ENCODE data around the gene TMEM126A. TPM values are rescaled to one million over a fixed set of nuclear protein-coding genes. Genes with fewer than 3 reads are reported as not detected.

The TMEM126A gene
- total and polyA plus RNA-seq, 2 experiments from 2014 or later: 24.7 to 71.1 TPM

- H3K4me3 ChIP-seq: no peak overlapping the region
- ATAC-seq (no peak), DNase-seq (ENCODE audit: low spot score) (peak; percentile 11)
- H3K27me3 ChIP-seq (ENCODE audit: insufficient read depth): no peaks in the 10 kb centered on the region
- Mint-ChIP-seq H3K27me3 (ENCODE audit: insufficient read depth, low read depth, poor library complexity) (no peaks in the 10 kb centered on the region), H3K36me3 (ENCODE audit: low read depth) (no peaks in the 10 kb centered on the region; the same call in 2 of the 3 replicates), H3K4me3 (no peak overlapping the region), H3K4me1 (peaks cover 8% of the 10 kb centered on the region; the same call in 2 of the 3 replicates), H3K27ac (peak overlapping the region; percentile 20), H3K9me3 (no peaks in the 10 kb centered on the region)
- H2AFZ ChIP-seq: peak overlapping the region; percentile 2; the same call in 1 of the 2 replicates
- no peak overlapping the region for H3K27ac ChIP-seq (ENCODE audit: low read depth)
- H3F3A ChIP-seq (replicated peaks; ENCODE audit: low read depth): no peaks in the 10 kb centered on the region
- H3K9me2 ChIP-seq (ENCODE audit: insufficient read depth): no peaks in the 10 kb centered on the region
- TF ChIP-seq, protein P1, sequence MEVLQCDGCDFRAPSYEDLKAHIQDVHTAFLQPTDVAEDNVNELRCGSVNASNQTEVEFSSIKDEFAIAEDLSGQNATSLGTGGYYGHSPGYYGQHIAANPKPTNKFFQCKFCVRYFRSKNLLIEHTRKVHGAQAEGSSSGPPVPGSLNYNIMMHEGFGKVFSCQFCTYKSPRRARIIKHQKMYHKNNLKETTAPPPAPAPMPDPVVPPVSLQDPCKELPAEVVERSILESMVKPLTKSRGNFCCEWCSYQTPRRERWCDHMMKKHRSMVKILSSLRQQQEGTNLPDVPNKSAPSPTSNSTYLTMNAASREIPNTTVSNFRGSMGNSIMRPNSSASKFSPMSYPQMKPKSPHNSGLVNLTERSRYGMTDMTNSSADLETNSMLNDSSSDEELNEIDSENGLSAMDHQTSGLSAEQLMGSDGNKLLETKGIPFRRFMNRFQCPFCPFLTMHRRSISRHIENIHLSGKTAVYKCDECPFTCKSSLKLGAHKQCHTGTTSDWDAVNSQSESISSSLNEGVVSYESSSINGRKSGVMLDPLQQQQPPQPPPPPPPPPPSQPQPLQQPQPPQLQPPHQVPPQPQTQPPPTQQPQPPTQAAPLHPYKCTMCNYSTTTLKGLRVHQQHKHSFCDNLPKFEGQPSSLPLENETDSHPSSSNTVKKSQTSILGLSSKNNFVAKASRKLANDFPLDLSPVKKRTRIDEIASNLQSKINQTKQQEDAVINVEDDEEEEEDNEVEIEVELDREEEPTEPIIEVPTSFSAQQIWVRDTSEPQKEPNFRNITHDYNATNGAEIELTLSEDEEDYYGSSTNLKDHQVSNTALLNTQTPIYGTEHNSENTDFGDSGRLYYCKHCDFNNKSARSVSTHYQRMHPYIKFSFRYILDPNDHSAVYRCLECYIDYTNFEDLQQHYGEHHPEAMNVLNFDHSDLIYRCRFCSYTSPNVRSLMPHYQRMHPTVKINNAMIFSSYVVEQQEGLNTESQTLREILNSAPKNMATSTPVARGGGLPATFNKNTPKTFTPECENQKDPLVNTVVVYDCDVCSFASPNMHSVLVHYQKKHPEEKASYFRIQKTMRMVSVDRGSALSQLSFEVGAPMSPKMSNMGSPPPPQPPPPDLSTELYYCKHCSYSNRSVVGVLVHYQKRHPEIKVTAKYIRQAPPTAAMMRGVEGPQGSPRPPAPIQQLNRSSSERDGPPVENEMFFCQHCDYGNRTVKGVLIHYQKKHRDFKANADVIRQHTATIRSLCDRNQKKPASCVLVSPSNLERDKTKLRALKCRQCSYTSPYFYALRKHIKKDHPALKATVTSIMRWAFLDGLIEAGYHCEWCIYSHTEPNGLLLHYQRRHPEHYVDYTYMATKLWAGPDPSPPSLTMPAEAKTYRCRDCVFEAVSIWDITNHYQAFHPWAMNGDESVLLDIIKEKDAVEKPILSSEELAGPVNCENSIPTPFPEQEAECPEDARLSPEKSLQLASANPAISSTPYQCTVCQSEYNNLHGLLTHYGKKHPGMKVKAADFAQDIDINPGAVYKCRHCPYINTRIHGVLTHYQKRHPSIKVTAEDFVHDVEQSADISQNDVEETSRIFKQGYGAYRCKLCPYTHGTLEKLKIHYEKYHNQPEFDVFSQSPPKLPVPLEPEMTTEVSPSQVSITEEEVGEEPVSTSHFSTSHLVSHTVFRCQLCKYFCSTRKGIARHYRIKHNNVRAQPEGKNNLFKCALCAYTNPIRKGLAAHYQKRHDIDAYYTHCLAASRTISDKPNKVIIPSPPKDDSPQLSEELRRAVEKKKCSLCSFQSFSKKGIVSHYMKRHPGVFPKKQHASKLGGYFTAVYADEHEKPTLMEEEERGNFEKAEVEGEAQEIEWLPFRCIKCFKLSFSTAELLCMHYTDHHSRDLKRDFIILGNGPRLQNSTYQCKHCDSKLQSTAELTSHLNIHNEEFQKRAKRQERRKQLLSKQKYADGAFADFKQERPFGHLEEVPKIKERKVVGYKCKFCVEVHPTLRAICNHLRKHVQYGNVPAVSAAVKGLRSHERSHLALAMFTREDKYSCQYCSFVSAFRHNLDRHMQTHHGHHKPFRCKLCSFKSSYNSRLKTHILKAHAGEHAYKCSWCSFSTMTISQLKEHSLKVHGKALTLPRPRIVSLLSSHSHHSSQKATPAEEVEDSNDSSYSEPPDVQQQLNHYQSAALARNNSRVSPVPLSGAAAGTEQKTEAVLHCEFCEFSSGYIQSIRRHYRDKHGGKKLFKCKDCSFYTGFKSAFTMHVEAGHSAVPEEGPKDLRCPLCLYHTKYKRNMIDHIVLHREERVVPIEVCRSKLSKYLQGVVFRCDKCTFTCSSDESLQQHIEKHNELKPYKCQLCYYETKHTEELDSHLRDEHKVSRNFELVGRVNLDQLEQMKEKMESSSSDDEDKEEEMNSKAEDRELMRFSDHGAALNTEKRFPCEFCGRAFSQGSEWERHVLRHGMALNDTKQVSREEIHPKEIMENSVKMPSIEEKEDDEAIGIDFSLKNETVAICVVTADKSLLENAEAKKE (CRISPR knock-in tag; IDR thresholded peaks at IDR 0.05): no peak
- TF ChIP-seq ZNF114 (CRISPR knock-in tag; IDR thresholded peaks at IDR 0.05): no peak
- TF ChIP-seq REST (IDR thresholded peaks at IDR 0.05; ENCODE audit: unreplicated experiment): no peak
- TF ChIP-seq JUNB (IDR thresholded peaks at IDR 0.05; ENCODE audit: unreplicated experiment): no peak
- TF ChIP-seq NANOG (IDR thresholded peaks at IDR 0.05; ENCODE audit: borderline replicate concordance): no peak
- TF ChIP-seq POLR2AphosphoS5 (IDR thresholded peaks at IDR 0.05; ENCODE audit: low read depth): no peak
- TF ChIP-seq STAT1 (IDR thresholded peaks at IDR 0.05; ENCODE audit: unreplicated experiment): no peak
- TF ChIP-seq EZH2 (IDR thresholded peaks at IDR 0.05; ENCODE audit: low read depth, unreplicated experiment): no peak
- no peak for TF ChIP-seq CTCF (conservative IDR thresholded peaks at IDR 0.05; ENCODE audit: low read depth in 2 of 2)
- no peak for TF ChIP-seq CREB1 (CRISPR knock-in tag; IDR thresholded peaks at IDR 0.05; ENCODE audit: low read depth)
- no peak for TF ChIP-seq ZNF331 (CRISPR knock-in tag; IDR thresholded peaks at IDR 0.05; ENCODE audit: low read depth)
- no peak for TF ChIP-seq EZH2phosphoT487 (IDR thresholded peaks at IDR 0.05; ENCODE audit: unreplicated experiment)
- TF ChIP-seq, protein P2, sequence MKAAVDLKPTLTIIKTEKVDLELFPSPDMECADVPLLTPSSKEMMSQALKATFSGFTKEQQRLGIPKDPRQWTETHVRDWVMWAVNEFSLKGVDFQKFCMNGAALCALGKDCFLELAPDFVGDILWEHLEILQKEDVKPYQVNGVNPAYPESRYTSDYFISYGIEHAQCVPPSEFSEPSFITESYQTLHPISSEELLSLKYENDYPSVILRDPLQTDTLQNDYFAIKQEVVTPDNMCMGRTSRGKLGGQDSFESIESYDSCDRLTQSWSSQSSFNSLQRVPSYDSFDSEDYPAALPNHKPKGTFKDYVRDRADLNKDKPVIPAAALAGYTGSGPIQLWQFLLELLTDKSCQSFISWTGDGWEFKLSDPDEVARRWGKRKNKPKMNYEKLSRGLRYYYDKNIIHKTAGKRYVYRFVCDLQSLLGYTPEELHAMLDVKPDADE (IDR thresholded peaks at IDR 0.05): no peak
- H4K20me1 ChIP-seq (replicated peaks; ENCODE audit: insufficient read depth): no peaks in the 10 kb centered on the region
- no peaks in the 10 kb centered on the region for H3K36me3 ChIP-seq (ENCODE audit: insufficient read depth)
- H3K79me2 ChIP-seq (replicated peaks; ENCODE audit: insufficient read depth): no peaks in the 10 kb centered on the region
- no peak overlapping the region for H3K4me2 ChIP-seq
- peaks cover 5% of the 10 kb centered on the region; the same call in 1 of the 2 replicates for H3K4me1 ChIP-seq (ENCODE audit: insufficient read depth)
These were observed 4.6 kb upstream of the TMEM126A start for GRCh38 chr11:85643191-85643614.

Measured in GM23338 (cell line).